Left ventricle myocardium superior (tissue), 1 donor: ENCODE results near the gene DOK4. TPM values are rescaled to one million over a fixed set of nuclear protein-coding genes. Genes with fewer than 3 reads are reported as not detected.
"Not testable (repeated sequence)": the region's sequence is repeated elsewhere in the genome, so short reads cannot be mapped to it uniquely, and the experiment has no call there.

Experiments
- ATAC-seq: fragments of 200-7000 bp; cut with Tn5 transposase; one replicate; pipeline ENCODE4 v1.9.1; 2020; ENCODE audit warnings: mild to moderate bottlenecking, moderate library complexity
- DNase-seq: peaks from one replicate; pipeline ENCODE4 v3.0.0-alpha.2; 2020
- intact Hi-C: fragments of 100-400 bp; cut with micrococcal nuclease; formaldehyde crosslinking; loops from one replicate; pipeline ENCODE4 v1.11.0; 2022
- total RNA-seq: library from RNA; stranded (reverse); fragmentation: NEBNext Ultra II Directional; extraction: Animal tissue kit (Norgen Biotek cat#: 25700); gene quantifications from one replicate; pipeline ENCODE4 v1.2.1, GENCODE V29; 2021
- donor health status: DM: no; HTN: yes; CAD: no; lungs with severe emphysema.

The DOK4 gene
- total RNA-seq, 1 donor from 2014 or later: 9.1 TPM

GRCh38 chr16:57507136-57508034, 21.1 kb upstream of the DOK4 start:
- intact Hi-C loops: no loop called here
- DNase-seq (no peak), ATAC-seq (no peak)

GRCh38 chr16:57505169-57505568, 18.9 kb upstream of the DOK4 start:
- intact Hi-C loops: no loop called here
- DNase-seq (no peak), ATAC-seq (no peak)

GRCh38 chr16:57504491-57504890, 18.2 kb upstream of the DOK4 start:
- ATAC-seq (no peak), DNase-seq (no peak)
- intact Hi-C loops: no loop called here

GRCh38 chr16:57504001-57504400, 17.7 kb upstream of the DOK4 start:
- no peak for DNase-seq
- intact Hi-C loops: no loop called here
- no peak for ATAC-seq

- no peak for DNase-seq
- intact Hi-C loops: no loop called here
- ATAC-seq: no peak
These were observed 17.1 kb upstream of the DOK4 start for GRCh38 chr16:57503366-57503765.

DNA sequence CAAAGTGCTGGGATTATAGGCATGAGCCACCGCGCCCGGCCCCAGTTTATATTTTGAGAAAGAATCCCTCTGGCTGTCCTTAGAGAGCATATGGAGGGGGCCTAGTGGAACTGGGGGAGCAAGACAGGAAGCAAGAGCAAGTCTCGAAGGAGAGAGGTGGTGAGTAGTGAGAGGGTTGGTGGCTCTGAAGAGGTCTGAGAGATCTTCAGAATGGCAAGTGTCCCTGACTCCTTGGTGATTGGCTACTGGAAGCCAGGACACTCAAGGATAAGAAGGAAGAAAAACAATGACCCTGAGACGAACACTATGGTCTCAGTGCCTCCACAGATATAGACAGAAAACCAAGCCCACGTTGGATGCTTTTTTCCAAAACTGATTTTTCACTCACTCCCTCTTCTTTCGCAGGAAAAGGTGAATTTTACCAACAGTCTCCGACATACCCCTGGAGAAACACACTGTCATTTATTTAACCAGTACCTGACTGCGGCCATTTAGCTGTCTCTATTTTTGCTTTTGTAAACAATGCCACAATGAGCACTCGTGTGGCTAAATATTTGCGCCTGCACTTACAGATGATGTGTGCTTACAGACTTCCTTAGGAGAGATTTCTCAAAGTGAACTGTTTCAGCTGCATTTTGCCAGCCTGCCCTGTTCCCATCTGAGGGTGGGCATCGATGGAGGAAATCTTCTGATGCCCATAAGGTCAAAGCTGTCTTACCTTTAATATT, 15.9 kb upstream of the DOK4 start:
- ATAC-seq (no peak), DNase-seq (no peak)
- intact Hi-C loops: no loop called here

DNA sequence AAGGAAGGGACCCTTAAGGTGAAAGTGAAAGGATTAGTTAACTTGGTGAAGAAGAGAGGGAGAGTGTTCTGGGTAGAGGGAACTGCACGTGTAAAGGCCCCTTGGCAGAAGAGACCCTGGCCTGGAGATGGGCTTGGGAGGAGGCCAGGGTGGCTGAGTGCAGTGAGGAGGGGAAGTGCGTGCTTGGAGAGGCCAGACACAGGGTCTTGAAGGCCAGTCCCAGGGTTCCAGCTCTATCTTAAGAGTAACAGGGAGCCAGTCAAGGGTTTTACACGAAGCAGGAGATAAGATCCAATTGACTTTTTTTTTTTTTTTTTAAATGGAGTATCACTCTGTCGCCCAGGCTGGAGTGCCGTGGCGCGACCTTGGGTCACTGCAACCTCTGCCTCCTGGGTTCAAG, 15.2 kb upstream of the DOK4 start:
- DNase-seq (no peak), ATAC-seq (no peak)
- intact Hi-C loops: no loop called here

DNA sequence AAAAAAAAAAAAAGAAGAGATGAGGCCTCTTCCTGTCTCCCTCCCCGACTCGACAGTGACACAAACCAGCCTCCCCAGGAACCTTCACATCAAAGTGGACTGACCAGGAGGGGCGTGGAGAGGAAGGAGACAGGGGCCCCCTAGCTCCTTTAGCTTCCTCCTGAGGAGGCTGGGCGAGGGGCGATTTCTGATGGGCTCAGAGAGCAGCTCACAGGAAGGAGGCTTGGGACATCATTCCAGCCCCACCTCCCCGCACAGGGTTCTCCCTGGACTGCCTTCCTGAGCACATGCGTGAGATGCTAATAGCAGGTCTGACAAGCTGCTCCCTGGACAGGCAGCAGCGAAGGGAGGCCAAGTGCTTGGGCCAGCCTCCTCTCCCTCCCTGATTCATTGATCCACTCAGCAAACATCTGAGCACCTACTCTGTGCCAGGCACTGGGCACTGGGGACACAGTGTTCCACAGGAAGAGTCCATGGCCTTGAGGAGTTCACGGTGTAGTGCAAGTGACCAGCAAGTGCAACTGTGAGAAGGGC, 14.4 kb upstream of the DOK4 start:
- intact Hi-C loops: no loop called here
- no peak for DNase-seq
- no peak for ATAC-seq

GRCh38 chr16:57499941-57500340, 13.6 kb upstream of the DOK4 start:
- ATAC-seq, intact Hi-C loops, DNase-seq: not testable (repeated sequence)

- no peak for DNase-seq
These were observed 11.7 kb upstream of the DOK4 start for GRCh38 chr16:57498031-57498430.

GRCh38 chr16:57497121-57497520, 10.8 kb upstream of the DOK4 start:
- intact Hi-C loops: no loop called here
- DNase-seq (no peak), ATAC-seq (no peak)

More at GRCh38 chr16:57498031-57498430, 11.7 kb upstream of the DOK4 start:
- ATAC-seq: no peak
- intact Hi-C loops: no loop called here

DNA sequence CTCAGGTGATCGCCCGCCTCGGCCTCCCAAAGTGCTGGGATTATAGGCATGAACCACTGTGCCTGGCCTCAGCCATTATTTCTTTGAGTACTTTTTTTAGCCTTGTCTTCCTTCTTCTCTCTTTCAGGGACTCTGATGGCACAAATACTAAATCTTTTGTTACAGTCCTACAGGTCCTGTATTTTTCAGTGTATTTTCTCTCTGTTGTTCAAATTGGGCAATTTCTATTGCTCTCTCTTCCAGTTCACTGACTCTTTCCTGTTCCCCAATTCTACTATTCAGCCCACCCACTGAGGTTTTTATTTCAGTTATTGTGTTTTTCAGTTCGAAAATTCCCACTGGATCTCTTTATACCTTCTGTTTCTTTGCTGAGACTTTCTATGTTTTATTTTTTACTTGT, 7.5 kb upstream of the DOK4 start:
- intact Hi-C loops: no loop called here
- DNase-seq (no peak), ATAC-seq (no peak)

DNA sequence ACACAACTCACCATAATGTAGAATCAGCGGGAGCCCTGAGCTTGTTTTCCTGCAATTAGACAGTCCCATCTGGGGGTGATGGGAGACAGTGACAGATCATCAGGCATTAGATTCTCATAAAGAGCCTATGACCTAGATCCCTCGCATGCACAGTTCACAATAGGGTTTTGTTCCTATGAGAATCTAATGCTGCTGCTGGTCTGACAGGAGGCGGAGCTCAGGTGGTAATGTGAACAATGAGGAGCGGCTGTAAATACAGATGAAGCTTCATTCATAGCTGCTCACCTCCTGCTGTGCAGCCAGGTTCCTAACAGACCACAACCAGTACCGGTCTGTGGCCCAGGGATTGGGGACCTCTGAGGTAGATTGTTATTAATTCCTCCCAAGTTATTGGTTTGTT, 2.9 kb upstream of the DOK4 start:
- ATAC-seq (no peak), DNase-seq (no peak)
- intact Hi-C loops: no loop called here

DNA sequence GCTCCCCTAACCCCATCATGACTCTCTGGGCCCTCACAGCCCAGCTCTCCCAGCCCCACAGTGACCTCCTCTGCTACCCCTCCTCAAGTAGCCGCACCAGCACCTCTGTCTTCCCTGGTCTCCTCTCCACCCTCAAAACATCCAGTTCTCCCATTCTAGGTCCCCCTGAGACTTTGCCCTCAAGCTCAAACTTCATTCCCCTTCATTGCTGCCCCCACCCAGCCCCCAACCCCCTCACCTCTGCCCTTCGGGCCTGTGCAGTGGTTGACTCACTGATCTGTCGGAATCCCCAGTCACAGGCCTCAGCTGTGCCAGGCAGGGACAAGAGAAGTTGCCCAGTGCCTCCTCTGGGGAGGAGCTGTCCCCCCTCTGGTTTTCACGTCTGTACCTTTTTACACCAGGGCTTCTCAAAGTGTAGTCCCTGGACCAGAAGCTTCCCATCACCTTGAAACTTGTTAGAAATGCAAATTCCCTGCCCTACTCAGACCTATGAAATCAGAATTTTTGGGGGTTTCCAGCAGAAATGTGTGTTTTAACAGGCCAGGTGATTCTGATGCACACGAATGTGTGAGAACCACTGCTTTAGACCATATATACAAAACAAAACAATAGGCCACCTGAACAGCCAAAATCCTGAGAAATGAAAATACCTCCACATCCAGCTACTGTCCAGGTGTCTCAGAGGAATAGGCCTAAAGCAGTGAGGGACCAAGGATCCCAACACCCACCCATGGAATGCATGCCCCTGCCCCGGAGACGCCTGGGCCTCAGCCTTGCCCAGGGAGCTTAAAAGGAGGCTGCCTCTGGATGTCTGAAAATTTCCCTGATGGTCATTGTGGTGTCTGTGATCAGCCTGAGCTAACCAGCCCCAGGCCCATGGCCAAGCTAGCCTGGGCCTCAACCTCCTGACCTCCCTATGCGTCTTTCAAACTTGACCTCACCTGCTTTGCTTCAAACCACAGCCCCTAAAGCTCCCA, 853 bp upstream of the DOK4 start:
- ATAC-seq (no peak), DNase-seq (no peak)
- intact Hi-C loops: no loop called here

DNA sequence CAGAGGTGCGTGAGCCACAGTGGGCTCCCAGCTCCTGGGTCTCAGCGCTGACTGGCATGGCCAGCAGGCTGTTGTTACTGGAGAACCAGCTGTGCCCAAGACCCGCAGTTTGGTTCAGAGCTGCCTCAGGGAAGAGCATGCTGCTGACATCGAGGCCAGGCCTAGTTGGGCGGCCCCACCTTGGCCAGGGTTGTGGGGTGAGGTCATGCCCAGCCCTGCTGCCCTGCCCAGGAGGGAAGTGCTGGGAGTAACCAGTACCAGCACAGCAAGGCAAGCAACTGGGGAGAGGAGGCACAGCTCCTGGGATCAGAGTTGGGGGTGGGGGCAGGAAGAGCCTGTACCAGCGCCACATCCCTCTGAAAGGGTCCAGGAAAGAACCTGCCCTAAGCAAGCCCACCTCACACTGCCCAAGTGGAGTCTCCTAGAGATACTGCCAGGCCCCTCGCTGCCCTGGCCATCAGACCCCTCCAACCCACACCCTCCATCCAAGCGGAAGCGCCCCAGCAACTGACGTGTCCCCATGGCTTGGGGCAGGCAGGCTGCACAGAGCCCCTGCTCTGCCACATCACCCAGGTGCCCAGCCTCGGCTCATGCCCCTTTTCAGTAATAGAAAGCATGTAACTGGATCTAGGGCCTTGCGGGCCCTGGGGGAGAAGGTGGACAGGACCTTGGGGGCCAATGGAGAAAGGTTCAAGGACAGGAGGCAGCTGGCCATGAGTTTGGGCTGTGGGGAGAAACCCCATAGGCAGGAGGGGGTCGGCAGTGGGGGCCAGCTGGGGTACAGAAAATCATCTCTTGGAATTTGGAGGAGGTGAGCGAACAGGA, 990 bp downstream of the DOK4 start:
- DNase-seq (no peak), ATAC-seq (no peak)
- intact Hi-C loops: no loop called here

- intact Hi-C loops: no loop called here
- ATAC-seq: no peak
- no peak for DNase-seq
These were observed 1.7 kb downstream of the DOK4 start for GRCh38 chr16:57484515-57485005.

DNA sequence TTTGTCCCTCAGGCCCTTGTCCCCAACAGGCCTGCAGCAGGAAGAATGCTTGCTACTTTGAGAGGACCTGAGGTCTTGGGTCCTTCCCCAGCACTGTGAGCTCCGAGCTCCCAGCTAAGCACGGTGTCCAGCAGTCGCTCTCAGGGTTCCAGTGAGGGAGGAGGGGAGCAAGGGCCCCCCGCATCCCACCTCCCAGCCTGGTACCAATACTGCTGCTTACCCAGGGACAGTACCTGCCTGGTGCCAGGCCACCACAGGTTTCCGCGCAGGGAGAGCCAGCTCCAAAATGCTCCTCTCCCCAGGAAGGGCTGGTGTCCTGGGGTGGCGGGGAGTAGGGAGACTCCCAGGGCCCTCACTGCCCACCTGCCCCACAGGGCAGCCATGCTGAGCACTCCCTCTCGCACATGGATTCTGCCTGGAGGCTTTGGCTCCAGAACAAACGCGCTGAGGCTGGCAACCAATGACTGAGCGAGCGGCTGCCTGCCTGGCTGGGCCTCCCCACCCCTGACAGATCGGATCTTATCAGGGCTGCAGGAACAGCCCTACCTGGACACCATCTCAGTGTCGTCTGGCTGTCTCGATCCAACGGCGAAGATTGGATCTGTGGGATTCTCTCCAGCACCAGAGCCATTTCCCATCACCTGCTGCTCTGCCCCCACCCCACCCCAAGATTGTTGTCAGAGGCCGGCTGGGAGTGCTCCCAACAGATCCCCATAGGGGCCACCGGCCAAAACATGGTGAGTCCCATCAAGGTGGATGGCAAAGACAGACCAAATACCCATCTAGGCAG, 2.4 kb downstream of the DOK4 start:
- intact Hi-C loops: no loop called here
- ATAC-seq: no peak
- DNase-seq: no peak
